GM13977 (cell line): ENCODE measurements around the gene NUP62.

Experiments used
- DNase-seq: peaks from one replicate; pipeline ENCODE4 v3.0.0; 2012; ENCODE audit warnings: low spot score
- in situ Hi-C: fragments of 300-500 bp; cut with MboI; formaldehyde crosslinking; loops from one replicate; pipeline ENCODE4 v1.12.0; 2022; ENCODE audit warnings: low sequenced_read_pairs, low pct_unique_long_range_greater_than_20kb, mixed read lengths, inconsistent platforms; ENCODE audit not compliant: unreplicated experiment
- TF ChIP-seq, protein P1 (sequence below): IDR thresholded peaks from 2 replicates; pipeline ENCODE4 v1.5.1; 2012; ENCODE audit warnings: mild to moderate bottlenecking, control low read depth; ENCODE audit not compliant: insufficient read depth; ENCODE audit errors: extremely low read depth, missing control alignments

NUP62 gene

DNA sequence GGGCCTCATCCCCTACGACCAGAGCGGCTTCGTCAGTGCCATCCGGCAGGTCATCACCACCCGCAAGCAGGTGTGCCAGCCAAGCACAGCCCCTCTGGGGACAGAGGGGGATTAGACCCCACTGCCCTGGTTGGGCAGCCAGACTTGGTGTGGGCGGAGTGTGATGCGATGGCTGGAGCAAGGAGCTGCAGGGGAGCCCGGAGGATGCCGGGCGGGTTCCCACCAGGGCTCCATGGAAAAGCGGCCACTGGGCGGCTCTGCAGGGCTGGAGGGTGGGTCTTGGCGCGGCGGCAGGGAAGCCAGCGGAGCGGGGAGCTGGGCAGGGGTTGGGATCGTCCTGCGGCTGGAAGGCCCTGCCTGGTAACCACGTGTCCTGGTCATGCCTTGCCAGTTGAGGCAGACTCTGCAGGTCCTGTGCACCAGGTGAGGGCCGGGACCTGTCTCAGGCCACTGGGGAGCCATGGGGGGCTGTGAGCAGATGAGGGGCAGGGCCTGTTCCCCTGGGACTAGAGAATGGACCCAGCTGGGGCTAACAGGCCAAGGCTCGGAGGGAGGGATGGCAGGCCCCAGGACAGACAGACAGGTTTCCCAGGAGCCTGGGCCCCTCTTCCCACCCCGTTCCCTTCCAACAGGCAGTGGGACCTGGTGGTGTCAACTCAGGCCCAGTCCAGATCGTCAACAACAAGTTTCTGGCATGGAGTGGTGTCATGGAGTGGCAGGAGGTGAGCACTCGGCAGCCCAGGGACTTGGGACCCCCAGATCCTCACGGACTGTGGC is 72.1 kb downstream of the NUP62 start:
- TF ChIP-seq, protein P1, sequence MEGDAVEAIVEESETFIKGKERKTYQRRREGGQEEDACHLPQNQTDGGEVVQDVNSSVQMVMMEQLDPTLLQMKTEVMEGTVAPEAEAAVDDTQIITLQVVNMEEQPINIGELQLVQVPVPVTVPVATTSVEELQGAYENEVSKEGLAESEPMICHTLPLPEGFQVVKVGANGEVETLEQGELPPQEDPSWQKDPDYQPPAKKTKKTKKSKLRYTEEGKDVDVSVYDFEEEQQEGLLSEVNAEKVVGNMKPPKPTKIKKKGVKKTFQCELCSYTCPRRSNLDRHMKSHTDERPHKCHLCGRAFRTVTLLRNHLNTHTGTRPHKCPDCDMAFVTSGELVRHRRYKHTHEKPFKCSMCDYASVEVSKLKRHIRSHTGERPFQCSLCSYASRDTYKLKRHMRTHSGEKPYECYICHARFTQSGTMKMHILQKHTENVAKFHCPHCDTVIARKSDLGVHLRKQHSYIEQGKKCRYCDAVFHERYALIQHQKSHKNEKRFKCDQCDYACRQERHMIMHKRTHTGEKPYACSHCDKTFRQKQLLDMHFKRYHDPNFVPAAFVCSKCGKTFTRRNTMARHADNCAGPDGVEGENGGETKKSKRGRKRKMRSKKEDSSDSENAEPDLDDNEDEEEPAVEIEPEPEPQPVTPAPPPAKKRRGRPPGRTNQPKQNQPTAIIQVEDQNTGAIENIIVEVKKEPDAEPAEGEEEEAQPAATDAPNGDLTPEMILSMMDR = no peak
- in situ Hi-C loops = no loop called here
- DNase-seq = no peak
